IMR-90 (cell line): ENCODE measurements around the gene NFATC3. TPM values are rescaled to one million over a fixed set of nuclear protein-coding genes. Genes with fewer than 3 reads are reported as not detected.

ENCODE experiments used
- ATAC-seq: fragments of 200-7000 bp; cut with Tn5 transposase; 2 replicates; pipeline ENCODE4 v1.9.1; 2020; ENCODE audit warnings: low read depth, mild to moderate bottlenecking, moderate library complexity
- BruUV-seq: library from RNA; stranded (reverse); fragments of 400-500 nt; replicated peaks from 2 replicates; lab custom pipeline; 2021; lab: Mats Ljungman, UMichigan
- CTCF ChIA-PET: fragments of 300-600 bp; formaldehyde crosslinking; extraction: SDS; loops from one replicate; lab custom pipeline; 2021; ENCODE audit warnings: antibody characterized with exemption; lab: Yijun Ruan, JAX
- POLR2A ChIA-PET: fragments of 300-600 bp; sonication (Branson Sonifier 250); formaldehyde crosslinking; loops from one replicate; lab custom pipeline; 2022; ENCODE audit warnings: antibody characterized with exemption; ENCODE audit not compliant: unreplicated experiment; lab: Charles Lee
- DNase-seq: peaks from one replicate; pipeline ENCODE4 v3.0.0; 2013
- H2AFZ ChIP-seq: replicated peaks from 2 replicates; pipeline ENCODE3; 2013; ENCODE audit warnings: low read length, mild to moderate bottlenecking; ENCODE audit not compliant: poor library complexity
- H2AK5ac ChIP-seq: 2 replicates; pipeline ENCODE4 v1.6.1; 2013; ENCODE audit warnings: low read depth, low read length, inconsistent platforms
- H2AK9ac ChIP-seq: replicated peaks from 2 replicates; pipeline ENCODE3; 2013; ENCODE audit warnings: mild to moderate bottlenecking, low read depth, low read length, moderate library complexity; ENCODE audit not compliant: poor library complexity
- H2BK120ac ChIP-seq: 2 replicates; pipeline ENCODE4 v1.6.1; 2013; ENCODE audit warnings: low read depth, low read length, inconsistent platforms
- H2BK15ac ChIP-seq: 3 replicates; pipeline ENCODE4 v1.6.1; 2013; ENCODE audit warnings: low read depth, low read length, inconsistent platforms
- H2BK20ac ChIP-seq: 2 replicates; pipeline ENCODE4 v1.6.1; 2013; ENCODE audit warnings: low read depth, mild to moderate bottlenecking, inconsistent platforms, low read length, moderate library complexity
- H2BK5ac ChIP-seq: 2 replicates; pipeline ENCODE4 v1.6.1; 2013; ENCODE audit warnings: mild to moderate bottlenecking, low read depth, low read length, inconsistent platforms; ENCODE audit not compliant: poor library complexity, severe bottlenecking
- H3K14ac ChIP-seq: replicated peaks from 2 replicates; pipeline ENCODE4 v1.6.1; 2013; ENCODE audit warnings: low read depth, low read length, inconsistent platforms
- H3K18ac ChIP-seq: 2 replicates; pipeline ENCODE4 v1.6.1; 2013; ENCODE audit warnings: low read depth, low read length, control low read depth
- H3K23ac ChIP-seq: 2 replicates; pipeline ENCODE4 v1.6.1; 2013; ENCODE audit warnings: low read depth, low read length, inconsistent platforms
- H3K27ac ChIP-seq: 2 replicates; pipeline ENCODE4 v1.5.1; 2013; ENCODE audit warnings: mild to moderate bottlenecking, control low read depth, low read length; ENCODE audit not compliant: insufficient read depth
- H3K27me3 ChIP-seq: 2 replicates; pipeline ENCODE4 v1.6.1; 2013; ENCODE audit warnings: low read length; ENCODE audit not compliant: control insufficient read depth, insufficient read depth
- H3K36me3 ChIP-seq: 2 replicates; pipeline ENCODE4 v1.6.1; 2013; ENCODE audit warnings: low read length, mixed read lengths; ENCODE audit not compliant: control insufficient read depth, insufficient read depth
- H3K4ac ChIP-seq: 2 replicates; pipeline ENCODE4 v1.6.1; 2013; ENCODE audit warnings: low read depth, low read length, inconsistent platforms
- H3K4me1 ChIP-seq: 2 replicates; pipeline ENCODE4 v1.6.1; 2013; ENCODE audit warnings: low read length, mixed read lengths; ENCODE audit not compliant: control insufficient read depth, insufficient read depth
- H3K4me2 ChIP-seq: 2 replicates; pipeline ENCODE4 v1.6.1; 2013; ENCODE audit warnings: low read depth, mild to moderate bottlenecking, control low read depth, low read length, moderate library complexity
- H3K4me3 ChIP-seq: 2 replicates; pipeline ENCODE4 v1.5.1; 2013; ENCODE audit warnings: low read depth, mild to moderate bottlenecking, control low read depth, low read length, moderate library complexity; ENCODE audit not compliant: insufficient read depth
- H3K56ac ChIP-seq: 2 replicates; pipeline ENCODE4 v1.6.1; 2013; ENCODE audit warnings: low read length, inconsistent platforms; ENCODE audit not compliant: insufficient read depth; ENCODE audit errors: extremely low read depth
- H3K79me1 ChIP-seq, 2 experiments: 2 replicates each; pipeline ENCODE4 v1.6.1; 2013; ENCODE audit warnings: low read length in 2 of 2, inconsistent platforms in 1 of 2, low read depth in 1 of 2
- H3K9ac ChIP-seq: 2 replicates; pipeline ENCODE4 v1.6.1; 2013; ENCODE audit warnings: low read depth, low read length, control low read depth
- H3K9me1 ChIP-seq: 2 replicates; pipeline ENCODE4 v1.6.1; 2013; ENCODE audit warnings: low read length, inconsistent platforms; ENCODE audit not compliant: insufficient read depth
- H3K9me3 ChIP-seq: 2 replicates; pipeline ENCODE4 v1.6.1; 2013; ENCODE audit warnings: low read length; ENCODE audit not compliant: control insufficient read depth, insufficient read depth
- H4K20me1 ChIP-seq: 2 replicates; pipeline ENCODE4 v1.6.1; 2013; ENCODE audit warnings: low read length, inconsistent platforms; ENCODE audit not compliant: insufficient read depth
- H4K5ac ChIP-seq: 2 replicates; pipeline ENCODE4 v1.6.1; 2013; ENCODE audit warnings: mild to moderate bottlenecking, low read depth, low read length, control low read depth
- H4K8ac ChIP-seq, 2 experiments: 2 replicates each; pipeline ENCODE4 v1.6.1; 2013; ENCODE audit warnings: low read depth in 2 of 2, low read length in 2 of 2, control low read depth in 1 of 2, inconsistent platforms in 1 of 2
- H4K91ac ChIP-seq: 2 replicates; pipeline ENCODE4 v1.6.1; 2013; ENCODE audit warnings: low read depth, low read length, inconsistent platforms; ENCODE audit not compliant: insufficient read depth
- CTCF ChIP-seq: conservative IDR thresholded peaks from 2 replicates; pipeline ENCODE4 v1.5.1; 2012; ENCODE audit warnings: mild to moderate bottlenecking, low read depth, low read length, improper control_type of control experiment
- MAFK ChIP-seq: IDR thresholded peaks from 2 replicates; pipeline ENCODE4 v1.6.1; 2012; ENCODE audit warnings: low read depth, low read length, improper control_type of control experiment
- MAZ ChIP-seq: IDR thresholded peaks from 2 replicates; pipeline ENCODE4 v1.6.1; 2012; ENCODE audit warnings: low read depth, mild to moderate bottlenecking, low read length, improper control_type of control experiment, moderate library complexity, borderline replicate concordance
- RAD21 ChIP-seq: IDR thresholded peaks from 2 replicates; pipeline ENCODE4 v1.6.1; 2012; ENCODE audit warnings: low read length, improper control_type of control experiment
- RFX5 ChIP-seq: IDR thresholded peaks from 2 replicates; pipeline ENCODE4 v1.8.0; 2012; ENCODE audit warnings: low read depth, mild to moderate bottlenecking, low read length, moderate library complexity
- SMC3 ChIP-seq: fragments of 150-350 bp; IDR thresholded peaks from 2 replicates; pipeline ENCODE4 v1.6.1; 2016; ENCODE audit warnings: low read depth, mild to moderate bottlenecking, antibody characterized with exemption, low read length, moderate library complexity
- WGBS, 2 experiments: methylation state at CpG; one replicate each; pipeline versions ENCODE4 v1.1.5 to v1.1.7; 2013; ENCODE audit warnings: missing lambda C conversion rate in 2 of 2; ENCODE audit not compliant: insufficient read length in 1 of 2; ENCODE audit errors: extremely low coverage in 2 of 2; 5-methylcytosine and 5-hydroxymethylcytosine counted together
- dilution Hi-C: fragments of 300-500 bp; cut with HindIII; formaldehyde crosslinking; loops from one replicate; pipeline ENCODE4 v1.14.3; 2018; ENCODE audit warnings: low sequenced_read_pairs; ENCODE audit not compliant: unreplicated experiment
- in situ Hi-C: fragments of 300-500 bp; cut with MboI; formaldehyde crosslinking; loops from 3 replicates; pipeline ENCODE4 v1.14.3; 2019; ENCODE audit warnings: low sequenced_read_pairs, inconsistent platforms, mixed read lengths
- intact Hi-C: fragments of 100-400 bp; cut with micrococcal nuclease; formaldehyde crosslinking; loops from 2 replicates; pipeline ENCODE4 v1.10.0; 2022
- polyA plus RNA-seq, 3 experiments: library from polyadenylated mRNA; depleted of rRNA; stranded (reverse); fragments of >200 nt; gene quantifications; 2 replicates each; pipeline ENCODE4 v1.2.3, GENCODE V29; 2012; ENCODE audit warnings: low replicate concordance in 1 of 3
- total RNA-seq: library from RNA; depleted of rRNA; stranded (reverse); fragments of >200 nt; gene quantifications from 2 replicates; pipeline ENCODE4 v1.2.3, GENCODE V29; 2012

The NFATC3 gene
- total and polyA plus RNA-seq, 2 of the 4 experiments (the other 2 are of a cell fraction): 6.3 to 21.5 TPM

- Histone ChIP-seq H4K91ac (no peak overlapping the region), H2BK120ac (no peak overlapping the region), H3K56ac (no peak overlapping the region), H2BK15ac (no peak overlapping the region), H3K79me1 (no peaks in the 10 kb centered on the region), H3K14ac (no peak overlapping the region), H3K4me2 (no peak overlapping the region), H2BK20ac (no peak overlapping the region), H4K5ac (no peak overlapping the region), H2AFZ (peak overlapping the region; percentile 68), H3K18ac (no peak overlapping the region), H3K4me1 (no peaks in the 10 kb centered on the region), H3K27me3 (no peaks in the 10 kb centered on the region), H2AK9ac (peak overlapping the region; percentile 47), H4K20me1 (no peaks in the 10 kb centered on the region), H2BK5ac (no peak overlapping the region), H3K9me3 (no peaks in the 10 kb centered on the region), H3K27ac (no peak overlapping the region), H3K9me1 (no peaks in the 10 kb centered on the region), H2AK5ac (0 out of 2 replicates have a peak overlapping the region, but pooled peaks have one; percentile 38), H4K8ac (no peak overlapping the region), H3K9ac (no peak overlapping the region), H3K4me3 (no peak overlapping the region), H3K4ac (no peak overlapping the region), H3K36me3 (peaks cover 11% of the 10 kb centered on the region), H3K23ac (no peak overlapping the region)
- dilution Hi-C loops: no loop called here
- in situ Hi-C loops: no loop called here
- no peak for TF ChIP-seq MAFK
- peak; percentile 86 for TF ChIP-seq RAD21
- TF ChIP-seq CTCF: peak; percentile 85
- peak; percentile 69; the same call in 1 of the 2 replicates for TF ChIP-seq MAZ
- TF ChIP-seq RFX5: no peak
- TF ChIP-seq SMC3: peak; percentile 82
- no TSS peak for BruUV-seq
- peak; percentile 92 for ATAC-seq
- peak; percentile 51 for DNase-seq
- CTCF ChIA-PET: interaction anchor here (0.6 to 1.0 kb wide), 7 partner anchors 11 to 224 kb away, joined by 3 to 6 read pairs (median 3); partner anchors contain the start of genes DDX28 and DUS2
- POLR2A ChIA-PET: no interaction called here
- intact Hi-C loops: loop anchor here (1.0 kb wide), 3 partner anchors 47 to 224 kb away; no protein-coding TSS in a partner anchor
- no CpG with 5 or more reads among the region's 14 CpGs for WGBS, 2 experiments
Measured at GRCh38 chr16:68040506-68041288, 44.5 kb upstream of the NFATC3 start.
